ENCODE data around the gene CAVIN2. TPM values are rescaled to one million over a fixed set of nuclear protein-coding genes. Genes with fewer than 3 reads are reported as not detected.

CAVIN2 gene
- total RNA-seq, 1 donor from 2014 or later: 3.7 TPM

DNA sequence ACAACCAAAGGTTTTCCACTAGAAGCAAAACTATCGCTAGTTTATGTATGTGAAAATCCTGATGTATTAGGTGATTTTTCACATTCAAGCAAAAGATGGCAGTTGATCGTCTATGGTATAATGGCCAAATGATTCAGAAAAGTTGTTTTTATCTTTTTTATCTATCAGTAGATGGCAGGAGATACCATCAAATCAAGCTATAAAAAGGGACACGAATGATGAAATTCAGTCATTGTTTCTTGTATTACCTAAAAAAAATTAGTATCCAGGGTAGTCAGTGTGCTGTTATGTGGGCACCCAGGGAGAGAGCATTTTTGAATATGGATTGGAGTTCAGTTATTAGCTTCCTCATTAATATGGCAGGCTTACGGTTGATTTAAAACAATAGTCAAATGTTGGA, 22.9 kb upstream of the CAVIN2 start:
- Histone ChIP-seq H3K27me3 (ENCODE audit: control insufficient read depth, insufficient read depth, low read length) (no peaks in the 10 kb centered on the region), H3K36me3 (ENCODE audit: control insufficient read depth, insufficient read depth, low read length) (no peaks in the 10 kb centered on the region), H3K4me3 (ENCODE audit: low read depth, low read length) (no peak overlapping the region)
- no peak for DNase-seq (ENCODE audit: low read depth)
- no peak for TF ChIP-seq CTCF (IDR thresholded peaks at IDR 0.05; ENCODE audit: insufficient read depth, low read length, severe bottlenecking)
- FAIRE-seq: no peak

- Histone ChIP-seq H3K4me3 (ENCODE audit: low read depth, low read length) (no peak overlapping the region), H3K27me3 (ENCODE audit: control insufficient read depth, insufficient read depth, low read length) (no peaks in the 10 kb centered on the region), H3K36me3 (ENCODE audit: control insufficient read depth, insufficient read depth, low read length) (no peaks in the 10 kb centered on the region)
- TF ChIP-seq CTCF (IDR thresholded peaks at IDR 0.05; ENCODE audit: insufficient read depth, low read length, severe bottlenecking): peak; percentile 56
- FAIRE-seq: peak; percentile 50
- peak; percentile 34 for DNase-seq (ENCODE audit: low read depth)
Observed at GRCh38 chr2:191869178-191869577, 22.3 kb upstream of the CAVIN2 start.

DNA sequence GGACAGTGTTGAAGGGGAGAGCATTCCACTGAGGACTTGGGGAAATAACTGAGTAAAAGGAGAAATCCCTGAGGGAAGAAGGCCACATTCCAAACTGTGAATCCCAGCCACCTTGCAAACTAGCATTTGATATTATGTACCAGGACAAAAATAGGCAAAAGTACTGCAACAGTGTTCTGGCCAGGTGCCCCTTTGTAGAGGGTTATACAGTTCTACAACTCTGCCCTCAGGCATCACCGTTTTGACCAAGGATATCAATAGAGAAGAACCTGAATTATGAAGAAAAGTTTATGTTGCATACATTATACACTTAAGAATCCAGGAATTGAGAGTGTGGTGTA, 20.6 kb upstream of the CAVIN2 start:
- H3K27me3 ChIP-seq (ENCODE audit: control insufficient read depth, insufficient read depth, low read length): no peaks in the 10 kb centered on the region
- FAIRE-seq (no peak), DNase-seq (ENCODE audit: low read depth) (no peak)
- H3K36me3 ChIP-seq (ENCODE audit: control insufficient read depth, insufficient read depth, low read length): no peaks in the 10 kb centered on the region
- H3K4me3 ChIP-seq (ENCODE audit: low read depth, low read length): no peak overlapping the region
- no peak for TF ChIP-seq CTCF (IDR thresholded peaks at IDR 0.05; ENCODE audit: insufficient read depth, low read length, severe bottlenecking)

- H3K36me3 ChIP-seq (ENCODE audit: control insufficient read depth, insufficient read depth, low read length): no peaks in the 10 kb centered on the region
- DNase-seq (ENCODE audit: low read depth) (peak; percentile 84), FAIRE-seq (peak; percentile 73)
- H3K4me3 ChIP-seq (ENCODE audit: low read depth, low read length): no peak overlapping the region
- H3K27me3 ChIP-seq (ENCODE audit: control insufficient read depth, insufficient read depth, low read length): no peaks in the 10 kb centered on the region
- TF ChIP-seq CTCF (IDR thresholded peaks at IDR 0.05; ENCODE audit: insufficient read depth, low read length, severe bottlenecking): no peak
Observed at GRCh38 chr2:191866675-191867506, 20.0 kb upstream of the CAVIN2 start.

GRCh38 chr2:191866195-191866594, 19.3 kb upstream of the CAVIN2 start:
- Histone ChIP-seq H3K36me3 (ENCODE audit: control insufficient read depth, insufficient read depth, low read length) (no peaks in the 10 kb centered on the region), H3K27me3 (ENCODE audit: control insufficient read depth, insufficient read depth, low read length) (no peaks in the 10 kb centered on the region), H3K4me3 (ENCODE audit: low read depth, low read length) (no peak overlapping the region)
- no peak for TF ChIP-seq CTCF (IDR thresholded peaks at IDR 0.05; ENCODE audit: insufficient read depth, low read length, severe bottlenecking)
- FAIRE-seq (no peak), DNase-seq (ENCODE audit: low read depth) (no peak)

Data from bronchial epithelial cell (primary cell).